Hematopoietic multipotent progenitor cell treated with erythropoietin and hydrocortisone succinate and interleukin-3 and kit ligand, for 17 days (in vitro differentiated cells): ENCODE data around the gene CPLX3.

Experiments
- DNase-seq: peaks from one replicate; pipeline ENCODE4 v3.0.0-alpha.2; 2015; ENCODE audit warnings: low spot score

Gene CPLX3

GRCh38 chr15:74873756-74874424 is 47.5 kb downstream of the CPLX3 start:
- DNase-seq: no peak

- DNase-seq: no peak
Observed at GRCh38 chr15:74878273-74878672, 51.8 kb downstream of the CPLX3 start.
